ENCODE results near the gene MORC1. TPM values are rescaled to one million over a fixed set of nuclear protein-coding genes. Genes with fewer than 3 reads are reported as not detected.
"Not testable (repeated sequence)": the region's sequence is repeated elsewhere in the genome, so short reads cannot be mapped to it uniquely, and the experiment has no call there.

Gene MORC1
- total and polyA plus RNA-seq, 5 experiments from 2014 or later = not detected

GRCh38 chr3:109091846-109092245 is 26.1 kb downstream of the MORC1 start:
- no peak for ATAC-seq
- POLR2A ChIA-PET = no interaction called here
- peaks cover 0 to 5% (median 0%) of the 10 kb centered on the region in 5 donors for H3K27me3 Mint-ChIP-seq
- no peak overlapping the region for H3K27ac Mint-ChIP-seq
- H3K4me1 Mint-ChIP-seq = no peaks in the 10 kb centered on the region
- H3K4me3 Mint-ChIP-seq = no peak overlapping the region
- H3K9me3 Mint-ChIP-seq = peaks cover 0 to 3% (median 0%) of the 10 kb centered on the region in 9 donors
- DNase-seq = no peak
- H3K36me3 Mint-ChIP-seq = no peaks in the 10 kb centered on the region

GRCh38 chr3:109089265-109089664 is 28.7 kb downstream of the MORC1 start:
- H3K27ac Mint-ChIP-seq = no peak overlapping the region
- H3K4me3 Mint-ChIP-seq = no peak overlapping the region
- H3K36me3 Mint-ChIP-seq = no peaks in the 10 kb centered on the region
- H3K9me3 Mint-ChIP-seq = peaks cover 0 to 3% (median 0%) of the 10 kb centered on the region in 9 donors
- DNase-seq (no peak), ATAC-seq (no peak)
- POLR2A ChIA-PET = no interaction called here
- peaks cover 0 to 14% (median 7%) of the 10 kb centered on the region in 5 donors for H3K27me3 Mint-ChIP-seq
- H3K4me1 Mint-ChIP-seq = no peaks in the 10 kb centered on the region

- Mint-ChIP-seq H3K4me3 (no peak overlapping the region), H3K9me3 (peaks cover 0 to 18% (median 10%) of the 10 kb centered on the region in 9 donors), H3K36me3 (peaks cover 0 to 5% (median 3%) of the 10 kb centered on the region in 3 donors), H3K4me1 (no peaks in the 10 kb centered on the region), H3K27ac (no peak overlapping the region), H3K27me3 (peaks cover 4 to 23% (median 13%) of the 10 kb centered on the region in 5 donors)
- ATAC-seq (no peak), DNase-seq (peak in 3 of 10 donors; percentile 1 to 15 (median 3))
- POLR2A ChIA-PET = no interaction called here
Observed at GRCh38 chr3:109081746-109082510, 36.0 kb downstream of the MORC1 start.

GRCh38 chr3:109080090-109080489 is 37.8 kb downstream of the MORC1 start:
- H3K36me3 Mint-ChIP-seq, ATAC-seq, H3K27ac Mint-ChIP-seq, H3K4me3 Mint-ChIP-seq, DNase-seq, H3K4me1 Mint-ChIP-seq, POLR2A ChIA-PET: not testable (repeated sequence)
- Mint-ChIP-seq H3K27me3 (peaks cover 13 to 25% (median 17%) of the 10 kb centered on the region in 5 donors), H3K9me3 (peaks cover 0 to 18% (median 10%) of the 10 kb centered on the region in 9 donors)

GRCh38 chr3:109073116-109073515 is 44.8 kb downstream of the MORC1 start:
- H3K27me3 Mint-ChIP-seq = peaks cover 13 to 39% (median 15%) of the 10 kb centered on the region in 5 donors
- H3K9me3 Mint-ChIP-seq = peaks cover 0 to 5% (median 0%) of the 10 kb centered on the region in 9 donors
- POLR2A ChIA-PET = no interaction called here

GRCh38 chr3:109072194-109072593 is 45.7 kb downstream of the MORC1 start:
- Mint-ChIP-seq H3K27ac (no peak overlapping the region), H3K4me1 (peaks cover 2 to 18% (median 9%) of the 10 kb centered on the region in 4 donors), H3K4me3 (peak overlapping the region in 4 of 10 donors; percentile 0 to 54 (median 34)), H3K9me3 (peaks cover 0 to 3% (median 0%) of the 10 kb centered on the region in 9 donors), H3K27me3 (peaks cover 13 to 39% (median 15%) of the 10 kb centered on the region in 5 donors), H3K36me3 (no peaks in the 10 kb centered on the region)
- peak in 1 of 2 donors; percentile 55 for ATAC-seq
- DNase-seq = peak in 2 of 10 donors; percentile 2 to 3
- POLR2A ChIA-PET = no interaction called here

More at GRCh38 chr3:109073116-109073515, 44.8 kb downstream of the MORC1 start:
- Mint-ChIP-seq H3K4me3 (no peak overlapping the region), H3K4me1 (peaks cover 2 to 18% (median 9%) of the 10 kb centered on the region in 4 donors), H3K36me3 (no peaks in the 10 kb centered on the region), H3K27ac (no peak overlapping the region)
- DNase-seq (no peak), ATAC-seq (no peak)

GRCh38 chr3:109071350-109072142 is 46.4 kb downstream of the MORC1 start:
- Mint-ChIP-seq H3K9me3 (peaks cover 0 to 3% (median 0%) of the 10 kb centered on the region in 9 donors), H3K4me3 (peak overlapping the region in 2 of 10 donors; percentile 0 to 54)
- POLR2A ChIA-PET = no interaction called here

GRCh38 chr3:109070211-109070610 is 47.7 kb downstream of the MORC1 start:
- H3K4me1 Mint-ChIP-seq = peaks cover 2 to 18% (median 9%) of the 10 kb centered on the region in 4 donors
- H3K36me3 Mint-ChIP-seq = no peaks in the 10 kb centered on the region
- peaks cover 6 to 26% (median 9%) of the 10 kb centered on the region in 5 donors for H3K27me3 Mint-ChIP-seq
- POLR2A ChIA-PET = no interaction called here
- no peak overlapping the region for H3K27ac Mint-ChIP-seq
- DNase-seq (no peak), ATAC-seq (no peak)
- no peak overlapping the region for H3K4me3 Mint-ChIP-seq
- H3K9me3 Mint-ChIP-seq = no peaks in the 10 kb centered on the region

More at GRCh38 chr3:109071350-109072142, 46.4 kb downstream of the MORC1 start:
- ATAC-seq = no peak
- DNase-seq = no peak
- peaks cover 10 to 37% (median 14%) of the 10 kb centered on the region in 5 donors for H3K27me3 Mint-ChIP-seq
- no peak overlapping the region for H3K27ac Mint-ChIP-seq
- no peaks in the 10 kb centered on the region for H3K36me3 Mint-ChIP-seq
- peaks cover 2 to 18% (median 9%) of the 10 kb centered on the region in 4 donors for H3K4me1 Mint-ChIP-seq

GRCh38 chr3:109066864-109067263 is 51.1 kb downstream of the MORC1 start:
- no peaks in the 10 kb centered on the region for H3K9me3 Mint-ChIP-seq
- no peak overlapping the region for H3K4me3 Mint-ChIP-seq
- POLR2A ChIA-PET = no interaction called here
- ATAC-seq = no peak
- H3K27me3 Mint-ChIP-seq = peaks cover 2 to 13% (median 6%) of the 10 kb centered on the region in 5 donors
- H3K27ac Mint-ChIP-seq = no peak overlapping the region
- no peak for DNase-seq
- no peaks in the 10 kb centered on the region for H3K36me3 Mint-ChIP-seq
- peaks cover 0 to 10% (median under 1%) of the 10 kb centered on the region in 4 donors for H3K4me1 Mint-ChIP-seq

GRCh38 chr3:109059264-109059663 is 58.7 kb downstream of the MORC1 start:
- DNase-seq (no peak), ATAC-seq (no peak)
- Mint-ChIP-seq H3K4me3 (no peak overlapping the region), H3K27me3 (peaks cover 2 to 11% (median 6%) of the 10 kb centered on the region in 5 donors), H3K4me1 (peaks cover 0 to 12% (median 3%) of the 10 kb centered on the region in 4 donors), H3K27ac (no peak overlapping the region), H3K9me3 (no peaks in the 10 kb centered on the region), H3K36me3 (no peaks in the 10 kb centered on the region)
- POLR2A ChIA-PET = no interaction called here

- peaks cover 2 to 11% (median 6%) of the 10 kb centered on the region in 5 donors for H3K27me3 Mint-ChIP-seq
- H3K9me3 Mint-ChIP-seq = peaks cover 0 to 7% (median 0%) of the 10 kb centered on the region in 9 donors
- peaks cover 0 to 12% (median 3%) of the 10 kb centered on the region in 4 donors for H3K4me1 Mint-ChIP-seq
- ATAC-seq (no peak), DNase-seq (no peak)
- no peak overlapping the region for H3K27ac Mint-ChIP-seq
- POLR2A ChIA-PET = no interaction called here
- no peak overlapping the region for H3K4me3 Mint-ChIP-seq
- H3K36me3 Mint-ChIP-seq = peaks cover 0 to under 1% (median 0%) of the 10 kb centered on the region in 3 donors
Observed at GRCh38 chr3:109057616-109058015, 60.3 kb downstream of the MORC1 start.

GRCh38 chr3:109057056-109057455 is 60.9 kb downstream of the MORC1 start:
- POLR2A ChIA-PET = no interaction called here
- Mint-ChIP-seq H3K4me3 (no peak overlapping the region), H3K9me3 (peaks cover 0 to 9% (median 0%) of the 10 kb centered on the region in 9 donors)

More at GRCh38 chr3:109057056-109057455, 60.9 kb downstream of the MORC1 start:
- no peak for ATAC-seq
- peaks cover 2 to 11% (median 6%) of the 10 kb centered on the region in 5 donors for H3K27me3 Mint-ChIP-seq
- H3K4me1 Mint-ChIP-seq = peaks cover 0 to 12% (median 3%) of the 10 kb centered on the region in 4 donors
- H3K27ac Mint-ChIP-seq = no peak overlapping the region
- DNase-seq = no peak
- peaks cover 0 to 4% (median 0%) of the 10 kb centered on the region in 3 donors for H3K36me3 Mint-ChIP-seq
